Measurements from ENCODE around the gene EFCAB10. TPM values are rescaled to one million over a fixed set of nuclear protein-coding genes. Genes with fewer than 3 reads are reported as not detected.

EFCAB10 gene
- total RNA-seq, 1 donor from 2014 or later, result not detected

Other genes with a start within 250 kb of the EFCAB10 start
- 47.4 and 52.3 TPM in 2 replicates for gene SRPK2, start 192.6 kb downstream of the EFCAB10 start, total RNA-seq
- 51.9 and 54.5 TPM in 2 replicates for gene PUS7, start 59.2 kb downstream of the EFCAB10 start, total RNA-seq
- gene RINT1, start 49.3 kb downstream of the EFCAB10 start, total RNA-seq, result 28.5 and 29.4 TPM in 2 replicates